Measurements from ENCODE around the gene GKN1. TPM values are rescaled to one million over a fixed set of nuclear protein-coding genes. Genes with fewer than 3 reads are reported as not detected.

Gene GKN1
- polyA plus RNA-seq, 1 donor from 2014 or later = not detected

- Histone ChIP-seq H3K9ac (ENCODE audit: low read length) (no peak overlapping the region), H2AFZ (ENCODE audit: low read depth, low read length) (no peak overlapping the region)
Observed at GRCh38 chr2:68987021-68987503, 12.6 kb downstream of the GKN1 start.

GRCh38 chr2:68989035-68989434 is 14.6 kb downstream of the GKN1 start:
- H3K79me2 ChIP-seq (replicated peaks; ENCODE audit: insufficient read depth, low read length) = no peaks in the 10 kb centered on the region
- no peak overlapping the region for H3K9ac ChIP-seq (ENCODE audit: low read length)
- H3F3A ChIP-seq (ENCODE audit: insufficient read depth, low read length, poor library complexity, severe bottlenecking) = no peaks in the 10 kb centered on the region
- H3K36me3 ChIP-seq (ENCODE audit: insufficient read depth, low read length) = no peaks in the 10 kb centered on the region
- no peak overlapping the region for H2AFZ ChIP-seq (ENCODE audit: low read depth, low read length)
- no peak overlapping the region for H3K27ac ChIP-seq (ENCODE audit: low read length)
- no peaks in the 10 kb centered on the region for H4K20me1 ChIP-seq (ENCODE audit: insufficient read depth)
- H3K9me3 ChIP-seq (ENCODE audit: low read length) = no peaks in the 10 kb centered on the region
- TF ChIP-seq SMC3 (conservative IDR thresholded peaks at IDR 0.05; ENCODE audit: poor library complexity) (no peak), EP300 (conservative IDR thresholded peaks at IDR 0.05; ENCODE audit: poor library complexity, severe bottlenecking) (no peak), RAD21 (conservative IDR thresholded peaks at IDR 0.05) (no peak), TAF1 (IDR thresholded peaks at IDR 0.05; ENCODE audit: low read depth) (no peak), EZH2 (IDR thresholded peaks at IDR 0.05; ENCODE audit: borderline replicate concordance, insufficient read depth, low read length, poor library complexity, severe bottlenecking) (no peak), REST (IDR thresholded peaks at IDR 0.05; ENCODE audit: borderline replicate concordance) (no peak)
- TF ChIP-seq, protein P1, sequence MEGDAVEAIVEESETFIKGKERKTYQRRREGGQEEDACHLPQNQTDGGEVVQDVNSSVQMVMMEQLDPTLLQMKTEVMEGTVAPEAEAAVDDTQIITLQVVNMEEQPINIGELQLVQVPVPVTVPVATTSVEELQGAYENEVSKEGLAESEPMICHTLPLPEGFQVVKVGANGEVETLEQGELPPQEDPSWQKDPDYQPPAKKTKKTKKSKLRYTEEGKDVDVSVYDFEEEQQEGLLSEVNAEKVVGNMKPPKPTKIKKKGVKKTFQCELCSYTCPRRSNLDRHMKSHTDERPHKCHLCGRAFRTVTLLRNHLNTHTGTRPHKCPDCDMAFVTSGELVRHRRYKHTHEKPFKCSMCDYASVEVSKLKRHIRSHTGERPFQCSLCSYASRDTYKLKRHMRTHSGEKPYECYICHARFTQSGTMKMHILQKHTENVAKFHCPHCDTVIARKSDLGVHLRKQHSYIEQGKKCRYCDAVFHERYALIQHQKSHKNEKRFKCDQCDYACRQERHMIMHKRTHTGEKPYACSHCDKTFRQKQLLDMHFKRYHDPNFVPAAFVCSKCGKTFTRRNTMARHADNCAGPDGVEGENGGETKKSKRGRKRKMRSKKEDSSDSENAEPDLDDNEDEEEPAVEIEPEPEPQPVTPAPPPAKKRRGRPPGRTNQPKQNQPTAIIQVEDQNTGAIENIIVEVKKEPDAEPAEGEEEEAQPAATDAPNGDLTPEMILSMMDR (IDR thresholded peaks at IDR 0.05; ENCODE audit: poor library complexity, severe bottlenecking) = no peak
- no peak overlapping the region for H3K4me3 ChIP-seq (ENCODE audit: low read length)
- H3K4me2 ChIP-seq (ENCODE audit: low read length) = no peak overlapping the region
- H3K9me2 ChIP-seq (ENCODE audit: insufficient read depth, low read length) = no peaks in the 10 kb centered on the region
- H3K27me3 ChIP-seq (ENCODE audit: insufficient read depth, low read depth, low read length) = no peaks in the 10 kb centered on the region

More at GRCh38 chr2:68987021-68987503, 12.6 kb downstream of the GKN1 start:
- H3K79me2 ChIP-seq (replicated peaks; ENCODE audit: insufficient read depth, low read length) = no peaks in the 10 kb centered on the region
- H3K9me3 ChIP-seq (ENCODE audit: low read length) = no peaks in the 10 kb centered on the region
- no peaks in the 10 kb centered on the region for H3K36me3 ChIP-seq (ENCODE audit: insufficient read depth, low read length)
- H3K27ac ChIP-seq (ENCODE audit: low read length) = no peak overlapping the region
- H3K27me3 ChIP-seq (ENCODE audit: insufficient read depth, low read depth, low read length) = no peaks in the 10 kb centered on the region
- H3K4me2 ChIP-seq (ENCODE audit: low read length) = no peak overlapping the region
- H4K20me1 ChIP-seq (ENCODE audit: insufficient read depth) = no peaks in the 10 kb centered on the region
- H3K9me2 ChIP-seq (ENCODE audit: insufficient read depth, low read length) = no peaks in the 10 kb centered on the region
- no peak for TF ChIP-seq SMC3 (conservative IDR thresholded peaks at IDR 0.05; ENCODE audit: poor library complexity)
- TF ChIP-seq EP300 (conservative IDR thresholded peaks at IDR 0.05; ENCODE audit: poor library complexity, severe bottlenecking) = no peak
- no peak for TF ChIP-seq POLR2AphosphoS5 (IDR thresholded peaks at IDR 0.05)
- no peak for TF ChIP-seq REST (IDR thresholded peaks at IDR 0.05; ENCODE audit: borderline replicate concordance)
- H3K4me3 ChIP-seq (ENCODE audit: low read length) = no peak overlapping the region
- no peaks in the 10 kb centered on the region for H3F3A ChIP-seq (ENCODE audit: insufficient read depth, low read length, poor library complexity, severe bottlenecking)
